ENCODE measurements around the gene GSTP1.
"Not testable (repeated sequence)": the region's sequence is repeated elsewhere in the genome, so short reads cannot be mapped to it uniquely, and the experiment has no call there.

Gene GSTP1

GRCh38 chr11:67563705-67564114 is 19.9 kb upstream of the GSTP1 start:
- DNase-seq (ENCODE audit: low spot score), result peak; percentile 83

- no peak for DNase-seq (ENCODE audit: low spot score)
Observed at GRCh38 chr11:67564230-67564629, 19.4 kb upstream of the GSTP1 start.

GRCh38 chr11:67571443-67571842 is 12.2 kb upstream of the GSTP1 start:
- DNase-seq (ENCODE audit: low spot score), result no peak

GRCh38 chr11:67572305-67572704 is 11.3 kb upstream of the GSTP1 start:
- no peak for DNase-seq (ENCODE audit: low spot score)

- DNase-seq (ENCODE audit: low spot score), result peak; percentile 73
Observed at GRCh38 chr11:67572747-67573419, 10.7 kb upstream of the GSTP1 start.

GRCh38 chr11:67574938-67575337 is 8.7 kb upstream of the GSTP1 start:
- DNase-seq (ENCODE audit: low spot score), result no peak

GRCh38 chr11:67576735-67577475 is 6.7 kb upstream of the GSTP1 start:
- no peak for DNase-seq (ENCODE audit: low spot score)

- DNase-seq (ENCODE audit: low spot score), result no peak
Observed at GRCh38 chr11:67577951-67578350, 5.7 kb upstream of the GSTP1 start.

- no peak for DNase-seq (ENCODE audit: low spot score)
Observed at GRCh38 chr11:67581469-67581868, 2.1 kb upstream of the GSTP1 start.

- DNase-seq (ENCODE audit: low spot score), result no peak
Observed at GRCh38 chr11:67582011-67582410, 1.6 kb upstream of the GSTP1 start.

GRCh38 chr11:67584205-67584880 is 731 bp downstream of the GSTP1 start:
- DNase-seq (ENCODE audit: low spot score), result peak; percentile 57

- no peak for DNase-seq (ENCODE audit: low spot score)
Observed at GRCh38 chr11:67584881-67585873, 1.6 kb downstream of the GSTP1 start.

GRCh38 chr11:67585911-67586310 is 2.3 kb downstream of the GSTP1 start:
- DNase-seq (ENCODE audit: low spot score), result no peak

GRCh38 chr11:67586568-67587250 is 3.1 kb downstream of the GSTP1 start:
- no peak for DNase-seq (ENCODE audit: low spot score)

- no peak for DNase-seq (ENCODE audit: low spot score)
Observed at GRCh38 chr11:67588136-67588503, 4.5 kb downstream of the GSTP1 start.

GRCh38 chr11:67588899-67589415 is 5.3 kb downstream of the GSTP1 start:
- DNase-seq (ENCODE audit: low spot score), result not testable (repeated sequence)

- DNase-seq (ENCODE audit: low spot score), result no peak
Observed at GRCh38 chr11:67592880-67593564, 9.4 kb downstream of the GSTP1 start.

GRCh38 chr11:67593565-67593905 is 9.9 kb downstream of the GSTP1 start:
- no peak for DNase-seq (ENCODE audit: low spot score)

- no peak for DNase-seq (ENCODE audit: low spot score)
Observed at GRCh38 chr11:67594480-67594879, 10.9 kb downstream of the GSTP1 start.

GRCh38 chr11:67596753-67597300 is 13.2 kb downstream of the GSTP1 start:
- no peak for DNase-seq (ENCODE audit: low spot score)
